ENCODE data around the gene DYNLRB1. TPM values are rescaled to one million over a fixed set of nuclear protein-coding genes. Genes with fewer than 3 reads are reported as not detected.

Gene DYNLRB1
- total and polyA plus RNA-seq, 11 donors: 129 to 405 (median 147) TPM

DNA sequence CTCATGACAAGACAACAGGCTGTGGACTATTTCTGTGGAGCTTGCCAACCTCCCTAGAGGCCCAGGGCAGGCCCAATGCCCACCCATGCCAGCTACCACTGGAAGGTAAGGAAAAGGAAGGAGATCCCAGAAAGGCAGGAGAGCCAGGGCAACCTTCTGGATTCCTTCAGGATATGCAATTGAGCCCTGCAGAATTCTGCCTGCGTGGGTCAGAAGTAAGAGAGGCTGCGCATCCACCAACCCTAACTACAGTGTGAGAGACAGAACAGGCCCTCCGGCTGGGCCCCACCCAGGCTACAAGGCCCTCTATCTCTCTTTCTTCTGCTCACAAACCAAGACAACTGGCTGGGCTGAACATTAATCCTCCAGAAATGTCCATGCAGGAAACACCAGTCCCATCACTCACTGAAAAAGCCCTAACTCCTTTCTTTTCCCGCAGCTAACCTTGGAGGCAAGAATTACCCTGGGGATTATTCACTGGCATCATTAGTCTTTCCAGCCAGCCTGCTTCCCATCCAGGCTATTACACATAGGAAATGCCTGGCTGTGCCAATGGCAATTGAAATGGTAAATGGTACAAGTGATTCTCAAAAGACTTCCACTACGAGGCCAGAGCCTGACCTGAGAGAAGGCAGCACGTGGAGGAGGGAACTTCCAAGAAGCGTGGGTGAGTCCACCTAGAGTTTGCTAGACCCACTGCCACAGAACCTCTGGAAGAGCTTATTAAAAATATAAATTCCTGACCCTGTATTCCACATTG lies 57.5 kb downstream of the DYNLRB1 start:
- no peak for TF ChIP-seq POLR2A (IDR thresholded peaks at IDR 0.05)
- TF ChIP-seq CTCF (IDR thresholded peaks at IDR 0.05): no peak
- no peaks in the 10 kb centered on the region for H3K9me3 ChIP-seq
- H3K4me1 ChIP-seq: peaks cover 0 to 22% (median 8%) of the 10 kb centered on the region in 12 donors
- no peak for ATAC-seq
- no peak for DNase-seq
- no peaks in the 10 kb centered on the region for H3K27me3 ChIP-seq
- 91 to 94% (median 93%) methylated on average over 7 of the region's 7 CpGs for WGBS, 4 donors
- H3K27ac ChIP-seq: no peak overlapping the region
- intact Hi-C loops (cut with DNase I): loop anchor here in 1 of 10 donors (10.0 kb wide), 1 partner anchor 191 kb away; no protein-coding TSS in a partner anchor
- no peak overlapping the region for H3K4me3 ChIP-seq
- H3K36me3 ChIP-seq: peaks cover 0 to 62% (median 29%) of the 10 kb centered on the region in 9 donors

DNA sequence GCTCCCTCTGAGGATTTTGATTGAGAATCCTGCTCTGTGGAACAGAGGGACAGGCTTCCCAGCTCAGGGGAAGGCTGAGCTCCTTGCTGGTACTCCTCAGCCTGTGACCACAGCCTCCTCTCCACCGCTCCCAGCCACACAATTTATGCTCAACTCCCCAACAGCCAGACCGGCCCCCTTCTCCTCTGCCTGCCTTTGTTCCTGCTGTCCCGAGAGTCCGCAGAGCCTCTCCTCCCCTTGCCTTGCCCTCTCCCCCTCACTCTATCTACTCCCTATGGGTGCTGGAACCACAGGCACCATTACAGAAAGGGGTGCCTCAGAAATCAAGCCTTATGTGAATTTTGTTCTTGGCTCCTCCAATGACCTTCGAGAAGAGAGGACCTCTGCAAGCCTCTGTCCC lies 58.2 kb downstream of the DYNLRB1 start:
- 89 to 100% (median 96%) methylated on average over 5 of the region's 5 CpGs for WGBS, 4 donors
- no peak for TF ChIP-seq POLR2A (IDR thresholded peaks at IDR 0.05)
- no peak for TF ChIP-seq CTCF (IDR thresholded peaks at IDR 0.05)
- peaks cover 0 to 29% (median 10%) of the 10 kb centered on the region in 12 donors for H3K4me1 ChIP-seq
- ATAC-seq (no peak), DNase-seq (no peak)
- no peaks in the 10 kb centered on the region for H3K27me3 ChIP-seq
- H3K9me3 ChIP-seq: no peaks in the 10 kb centered on the region
- no peak overlapping the region for H3K27ac ChIP-seq
- H3K4me3 ChIP-seq: no peak overlapping the region
- intact Hi-C loops (cut with DNase I): loop anchor here in 1 of 10 donors (10.0 kb wide), 1 partner anchor 190 kb away; no protein-coding TSS in a partner anchor
- H3K36me3 ChIP-seq: peaks cover 0 to 57% (median 29%) of the 10 kb centered on the region in 9 donors

GRCh38 chr20:34574861-34575260 lies 58.6 kb downstream of the DYNLRB1 start:
- H3K4me3 ChIP-seq: no peak overlapping the region
- no peak for ATAC-seq
- no peak for TF ChIP-seq CTCF (IDR thresholded peaks at IDR 0.05)
- TF ChIP-seq POLR2A (IDR thresholded peaks at IDR 0.05): no peak
- DNase-seq: no peak
- peaks cover 0 to 53% (median 25%) of the 10 kb centered on the region in 9 donors for H3K36me3 ChIP-seq
- 90 to 96% (median 95%) methylated on average over 6 of the region's 6 CpGs for WGBS, 4 donors
- H3K4me1 ChIP-seq: peaks cover 0 to 32% (median 10%) of the 10 kb centered on the region in 12 donors
- H3K27ac ChIP-seq: no peak overlapping the region
- intact Hi-C loops (cut with DNase I): loop anchor here in 5 of 10 donors (5.0 to 10.0 kb wide), 4 partner anchors 172 to 192 kb away; no protein-coding TSS in a partner anchor
- H3K27me3 ChIP-seq: no peaks in the 10 kb centered on the region
- H3K9me3 ChIP-seq: no peaks in the 10 kb centered on the region

- 93 to 97% (median 95%) methylated on average over 5 of the region's 5 CpGs for WGBS, 4 donors
- Histone ChIP-seq H3K4me3 (no peak overlapping the region), H3K36me3 (peaks cover 0 to 49% (median 23%) of the 10 kb centered on the region in 9 donors), H3K9me3 (no peaks in the 10 kb centered on the region), H3K27ac (no peak overlapping the region), H3K27me3 (no peaks in the 10 kb centered on the region), H3K4me1 (peaks cover 0 to 35% (median 11%) of the 10 kb centered on the region in 12 donors)
- DNase-seq (no peak), ATAC-seq (no peak)
- TF ChIP-seq CTCF (IDR thresholded peaks at IDR 0.05): no peak
- TF ChIP-seq POLR2A (IDR thresholded peaks at IDR 0.05): no peak
- intact Hi-C loops (cut with DNase I): loop anchor here in 5 of 10 donors (5.0 to 10.0 kb wide), 4 partner anchors 172 to 192 kb away; no protein-coding TSS in a partner anchor
Measured at GRCh38 chr20:34575271-34575670, 59.0 kb downstream of the DYNLRB1 start.
